Measurements from ENCODE around the gene ACCS.

DNA sequence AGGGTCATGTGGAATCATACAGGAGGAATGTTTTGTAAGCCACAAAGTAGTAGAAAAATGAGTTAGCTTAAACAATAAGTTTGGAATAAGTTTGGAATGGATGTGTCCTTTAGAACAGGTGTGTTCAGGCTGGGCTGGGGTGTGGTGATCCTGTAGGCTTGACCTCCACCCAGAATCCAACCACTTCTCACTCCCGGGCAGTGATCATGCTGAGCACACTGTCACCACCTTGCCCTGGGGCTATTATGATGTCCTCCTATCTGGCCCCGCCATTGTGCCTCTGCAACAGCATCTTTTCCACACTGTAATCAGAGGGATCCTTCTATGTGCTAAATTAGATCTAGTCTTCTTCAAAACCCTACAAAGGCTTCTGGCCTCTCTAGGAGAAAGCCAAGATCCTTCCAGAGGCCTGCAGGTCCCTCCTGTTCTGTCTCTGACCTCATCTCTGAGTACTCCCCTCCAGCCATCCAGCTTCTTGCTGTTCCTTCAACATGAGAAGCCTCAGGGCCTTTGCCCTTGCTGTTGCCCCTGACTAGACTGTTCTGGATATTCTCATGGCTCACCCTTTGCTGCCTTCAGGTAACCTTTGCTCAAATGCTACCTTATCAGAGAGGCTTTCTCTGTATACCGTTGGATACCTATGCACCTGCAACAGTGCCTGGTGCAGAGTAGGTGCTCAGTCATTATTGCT lies 37.1 kb upstream of the ACCS start:
- TF ChIP-seq, protein P1, sequence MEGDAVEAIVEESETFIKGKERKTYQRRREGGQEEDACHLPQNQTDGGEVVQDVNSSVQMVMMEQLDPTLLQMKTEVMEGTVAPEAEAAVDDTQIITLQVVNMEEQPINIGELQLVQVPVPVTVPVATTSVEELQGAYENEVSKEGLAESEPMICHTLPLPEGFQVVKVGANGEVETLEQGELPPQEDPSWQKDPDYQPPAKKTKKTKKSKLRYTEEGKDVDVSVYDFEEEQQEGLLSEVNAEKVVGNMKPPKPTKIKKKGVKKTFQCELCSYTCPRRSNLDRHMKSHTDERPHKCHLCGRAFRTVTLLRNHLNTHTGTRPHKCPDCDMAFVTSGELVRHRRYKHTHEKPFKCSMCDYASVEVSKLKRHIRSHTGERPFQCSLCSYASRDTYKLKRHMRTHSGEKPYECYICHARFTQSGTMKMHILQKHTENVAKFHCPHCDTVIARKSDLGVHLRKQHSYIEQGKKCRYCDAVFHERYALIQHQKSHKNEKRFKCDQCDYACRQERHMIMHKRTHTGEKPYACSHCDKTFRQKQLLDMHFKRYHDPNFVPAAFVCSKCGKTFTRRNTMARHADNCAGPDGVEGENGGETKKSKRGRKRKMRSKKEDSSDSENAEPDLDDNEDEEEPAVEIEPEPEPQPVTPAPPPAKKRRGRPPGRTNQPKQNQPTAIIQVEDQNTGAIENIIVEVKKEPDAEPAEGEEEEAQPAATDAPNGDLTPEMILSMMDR (IDR thresholded peaks at IDR 0.05 in 4 of 5, conservative IDR thresholded peaks at IDR 0.05 in 1 of 5): no peak
- no peak for TF ChIP-seq POLR2A (IDR thresholded peaks at IDR 0.05)
